ENCODE results near the gene GRM5.

GRM5 gene

GRCh38 chr11:88520391-88520790, 545.4 kb downstream of the GRM5 start:
- in situ Hi-C loops (cut with HindIII; ENCODE audit: low sequenced_read_pairs): no loop called here

GRCh38 chr11:88515002-88515401, 550.8 kb downstream of the GRM5 start:
- in situ Hi-C loops (cut with HindIII; ENCODE audit: low sequenced_read_pairs): no loop called here

GRCh38 chr11:88511006-88511405, 554.8 kb downstream of the GRM5 start:
- in situ Hi-C loops (cut with HindIII; ENCODE audit: low sequenced_read_pairs): no loop called here

- in situ Hi-C loops (cut with HindIII; ENCODE audit: low sequenced_read_pairs): no loop called here
Observed at GRCh38 chr11:88508759-88509581, 556.8 kb downstream of the GRM5 start.

GRCh38 chr11:88508418-88508758, 557.4 kb downstream of the GRM5 start:
- in situ Hi-C loops (cut with HindIII; ENCODE audit: low sequenced_read_pairs): no loop called here

GRCh38 chr11:88507771-88508417, 557.9 kb downstream of the GRM5 start:
- in situ Hi-C loops (cut with HindIII; ENCODE audit: low sequenced_read_pairs): no loop called here

GRCh38 chr11:88501541-88501940, 564.2 kb downstream of the GRM5 start:
- in situ Hi-C loops (cut with HindIII; ENCODE audit: low sequenced_read_pairs): no loop called here

GRCh38 chr11:88495836-88496235, 569.9 kb downstream of the GRM5 start:
- in situ Hi-C loops (cut with HindIII; ENCODE audit: low sequenced_read_pairs): no loop called here

GRCh38 chr11:88494848-88495247, 570.9 kb downstream of the GRM5 start:
- in situ Hi-C loops (cut with HindIII; ENCODE audit: low sequenced_read_pairs): no loop called here

GRCh38 chr11:88491674-88492073, 574.1 kb downstream of the GRM5 start:
- in situ Hi-C loops (cut with HindIII; ENCODE audit: low sequenced_read_pairs): no loop called here

- in situ Hi-C loops (cut with HindIII; ENCODE audit: low sequenced_read_pairs): no loop called here
Observed at GRCh38 chr11:88489030-88489429, 576.8 kb downstream of the GRM5 start.

- in situ Hi-C loops (cut with HindIII; ENCODE audit: low sequenced_read_pairs): no loop called here
Observed at GRCh38 chr11:88487646-88488045, 578.1 kb downstream of the GRM5 start.

- in situ Hi-C loops (cut with HindIII; ENCODE audit: low sequenced_read_pairs): no loop called here
Observed at GRCh38 chr11:88484873-88485621, 580.7 kb downstream of the GRM5 start.

GRCh38 chr11:88482871-88483301, 582.9 kb downstream of the GRM5 start:
- in situ Hi-C loops (cut with HindIII; ENCODE audit: low sequenced_read_pairs): no loop called here

GRCh38 chr11:88480223-88480622, 585.6 kb downstream of the GRM5 start:
- in situ Hi-C loops (cut with HindIII; ENCODE audit: low sequenced_read_pairs): no loop called here

- in situ Hi-C loops (cut with HindIII; ENCODE audit: low sequenced_read_pairs): loop anchor here (10.0 kb wide), 1 partner anchor 73 kb away; no protein-coding TSS in a partner anchor
Observed at GRCh38 chr11:88478136-88478815, 587.5 kb downstream of the GRM5 start.

- in situ Hi-C loops (cut with HindIII; ENCODE audit: low sequenced_read_pairs): loop anchor here (10.0 kb wide), 1 partner anchor 71 kb away; no protein-coding TSS in a partner anchor
Observed at GRCh38 chr11:88475991-88476418, 589.8 kb downstream of the GRM5 start.

- in situ Hi-C loops (cut with HindIII; ENCODE audit: low sequenced_read_pairs): loop anchor here (10.0 kb wide), 1 partner anchor 70 kb away; no protein-coding TSS in a partner anchor
Observed at GRCh38 chr11:88474655-88475054, 591.1 kb downstream of the GRM5 start.

- in situ Hi-C loops (cut with HindIII; ENCODE audit: low sequenced_read_pairs): loop anchor here (10.0 kb wide), 1 partner anchor 65 kb away; no protein-coding TSS in a partner anchor
Observed at GRCh38 chr11:88469561-88470225, 596.1 kb downstream of the GRM5 start.

- in situ Hi-C loops (cut with HindIII; ENCODE audit: low sequenced_read_pairs): no loop called here
Observed at GRCh38 chr11:88464528-88464927, 601.3 kb downstream of the GRM5 start.
